WTC11 (cell line): ENCODE measurements around the gene MESP1.

Experiments used
- ATF3 ChIP-seq: sonication (generic); formaldehyde crosslinking; conservative IDR thresholded peaks from 2 replicates; pipeline ENCODE4 v1.8.1; 2022; ENCODE audit warnings: mild to moderate bottlenecking, missing genetic modification reagents
- CREB1 ChIP-seq: sonication (generic); formaldehyde crosslinking; IDR thresholded peaks from 2 replicates; pipeline ENCODE4 v1.8.0; 2023; ENCODE audit warnings: mild to moderate bottlenecking, missing genetic modification reagents
- MLX ChIP-seq: sonication (generic); formaldehyde crosslinking; IDR thresholded peaks from 2 replicates; pipeline ENCODE4 v1.8.1; 2023; ENCODE audit warnings: mild to moderate bottlenecking, missing genetic modification reagents, moderate library complexity
- ZNF138 ChIP-seq: sonication (generic); formaldehyde crosslinking; conservative IDR thresholded peaks from 2 replicates; pipeline ENCODE4 v1.8.1; 2022; ENCODE audit warnings: mild to moderate bottlenecking, moderate library complexity, missing genetic modification reagents
- ZNF423 ChIP-seq: fragments of 250-450 bp; sonication (Bioruptor Pico); IDR thresholded peaks from 2 replicates; pipeline ENCODE4 v2.1.2; 2022; ENCODE audit warnings: mild to moderate bottlenecking, moderate library complexity
- ZNF512 ChIP-seq: sonication (generic); formaldehyde crosslinking; IDR thresholded peaks from 2 replicates; pipeline ENCODE4 v1.8.1; 2022; ENCODE audit warnings: missing genetic modification reagents, borderline replicate concordance
- TF ChIP-seq, protein P1 (sequence below): fragments of 200-600 bp; IDR thresholded peaks from 2 replicates; pipeline ENCODE4 v1.8.0; 2022; ENCODE audit warnings: antibody characterized with exemption

DNA sequence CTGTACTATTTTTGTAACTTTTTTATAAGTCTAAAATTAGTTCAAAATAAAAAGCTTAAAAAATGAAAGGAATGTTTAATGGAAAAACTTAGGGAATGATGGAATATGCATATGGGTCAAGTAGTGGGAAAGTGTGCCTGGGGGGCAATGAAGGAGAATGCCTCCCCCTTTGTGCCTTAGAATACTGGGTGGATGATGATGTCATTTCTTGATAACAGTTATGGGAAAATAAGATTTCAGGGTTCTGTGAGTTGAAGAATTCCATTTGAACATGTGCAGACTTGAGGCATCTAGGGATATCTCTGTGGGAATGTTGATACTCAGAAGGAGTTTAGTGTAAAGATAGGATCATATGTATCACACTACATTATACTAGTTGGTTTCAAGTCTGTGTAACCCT, 46.6 kb downstream of the MESP1 start:
- TF ChIP-seq ZNF138 (CRISPR knock-in tag), result no peak
- TF ChIP-seq, protein P1, sequence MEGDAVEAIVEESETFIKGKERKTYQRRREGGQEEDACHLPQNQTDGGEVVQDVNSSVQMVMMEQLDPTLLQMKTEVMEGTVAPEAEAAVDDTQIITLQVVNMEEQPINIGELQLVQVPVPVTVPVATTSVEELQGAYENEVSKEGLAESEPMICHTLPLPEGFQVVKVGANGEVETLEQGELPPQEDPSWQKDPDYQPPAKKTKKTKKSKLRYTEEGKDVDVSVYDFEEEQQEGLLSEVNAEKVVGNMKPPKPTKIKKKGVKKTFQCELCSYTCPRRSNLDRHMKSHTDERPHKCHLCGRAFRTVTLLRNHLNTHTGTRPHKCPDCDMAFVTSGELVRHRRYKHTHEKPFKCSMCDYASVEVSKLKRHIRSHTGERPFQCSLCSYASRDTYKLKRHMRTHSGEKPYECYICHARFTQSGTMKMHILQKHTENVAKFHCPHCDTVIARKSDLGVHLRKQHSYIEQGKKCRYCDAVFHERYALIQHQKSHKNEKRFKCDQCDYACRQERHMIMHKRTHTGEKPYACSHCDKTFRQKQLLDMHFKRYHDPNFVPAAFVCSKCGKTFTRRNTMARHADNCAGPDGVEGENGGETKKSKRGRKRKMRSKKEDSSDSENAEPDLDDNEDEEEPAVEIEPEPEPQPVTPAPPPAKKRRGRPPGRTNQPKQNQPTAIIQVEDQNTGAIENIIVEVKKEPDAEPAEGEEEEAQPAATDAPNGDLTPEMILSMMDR, result no peak
- no peak for TF ChIP-seq ATF3
- TF ChIP-seq MLX (CRISPR knock-in tag), result no peak
- TF ChIP-seq ZNF423 (CRISPR knock-in tag), result no peak
- TF ChIP-seq CREB1, result no peak
- no peak for TF ChIP-seq ZNF512 (CRISPR knock-in tag)
